HepG2 (cell line): ENCODE results near the gene B9D2. TPM values are rescaled to one million over a fixed set of nuclear protein-coding genes. Genes with fewer than 3 reads are reported as not detected.

Source experiments
- ARID4A ChIP-seq: sonication (generic); formaldehyde crosslinking; IDR thresholded peaks from 2 replicates; pipeline ENCODE4 v1.5.0; 2020; ENCODE audit warnings: mild to moderate bottlenecking, missing genetic modification reagents, borderline replicate concordance
- CENPT ChIP-seq: sonication (generic); formaldehyde crosslinking; IDR thresholded peaks from 2 replicates; pipeline ENCODE4 v1.8.0; 2022; ENCODE audit warnings: low read depth, mild to moderate bottlenecking, moderate library complexity, missing genetic modification reagents
- ELF4 ChIP-seq: sonication (generic); formaldehyde crosslinking; IDR thresholded peaks from 2 replicates; pipeline ENCODE4 v1.5.0; 2020; ENCODE audit warnings: missing genetic modification reagents, mild to moderate bottlenecking, moderate library complexity, borderline replicate concordance
- FOXA1 ChIP-seq, 2 experiments: fragments of 450-650 bp in 1 of 2; sonication (generic) in 1 of 2; formaldehyde crosslinking in 1 of 2; IDR thresholded peaks; 2 replicates each; pipeline versions ENCODE4 v1.4.0 to v1.6.1; 2016 to 2020; ENCODE audit warnings: missing genetic modification reagents in 1 of 2
- JUN ChIP-seq: sonication (generic); formaldehyde crosslinking; IDR thresholded peaks from 2 replicates; pipeline ENCODE4 v1.4.0; 2020; ENCODE audit warnings: mild to moderate bottlenecking, missing genetic modification reagents
- SAP130 ChIP-seq: IDR thresholded peaks from 2 replicates; pipeline ENCODE4 v1.6.1; 2016; ENCODE audit warnings: low read depth
- TFE3 ChIP-seq: IDR thresholded peaks from 2 replicates; pipeline ENCODE4 v1.6.1; 2016
- ZFP36 ChIP-seq: fragments of 150-350 bp; IDR thresholded peaks from 2 replicates; pipeline ENCODE4 v1.6.1; 2018; ENCODE audit warnings: borderline replicate concordance, low read length, low read depth; ENCODE audit not compliant: partially characterized antibody
- ZNF12 ChIP-seq: sonication (generic); formaldehyde crosslinking; IDR thresholded peaks from 2 replicates; pipeline ENCODE4 v1.5.0; 2020; ENCODE audit warnings: missing genetic modification reagents
- ZNF143 ChIP-seq: sonication (generic); formaldehyde crosslinking; IDR thresholded peaks from 2 replicates; pipeline ENCODE4 v1.4.0; 2020; ENCODE audit warnings: missing genetic modification reagents
- ZNF335 ChIP-seq: sonication (generic); formaldehyde crosslinking; IDR thresholded peaks from 2 replicates; pipeline ENCODE4 v1.4.0; 2020; ENCODE audit warnings: missing genetic modification reagents
- ZNF350 ChIP-seq: sonication (generic); formaldehyde crosslinking; IDR thresholded peaks from 2 replicates; pipeline ENCODE4 v1.4.0; 2020; ENCODE audit warnings: mild to moderate bottlenecking, low read depth, missing genetic modification reagents, borderline replicate concordance
- ZNF546 ChIP-seq: sonication (generic); formaldehyde crosslinking; conservative IDR thresholded peaks from 2 replicates; pipeline ENCODE4 v1.8.1; 2023; ENCODE audit warnings: mild to moderate bottlenecking, missing genetic modification reagents
- ZNF773 ChIP-seq: sonication (generic); formaldehyde crosslinking; IDR thresholded peaks from 2 replicates; pipeline ENCODE4 v1.4.0; 2020; ENCODE audit warnings: missing genetic modification reagents, borderline replicate concordance
- ZNF878 ChIP-seq: sonication (generic); formaldehyde crosslinking; IDR thresholded peaks from 2 replicates; pipeline ENCODE4 v1.8.1; 2023; ENCODE audit warnings: mild to moderate bottlenecking, missing genetic modification reagents, moderate library complexity
- polyA plus RNA-seq, 8 experiments: library from polyadenylated mRNA; depleted of rRNA in 3 of 8; stranded (reverse) in 7 of 8; unstranded in 1 of 8; fragments of >200 nt; fragmentation: Illumina TruSeq in 4 of 8; extraction: Trizol in 4 of 8; gene quantifications; 2 replicates each; pipeline versions ENCODE4 v1.2.1 to v1.2.3, GENCODE V29; 2011 to 2016; ENCODE audit warnings: low read depth in 4 of 8, missing spikeins in 1 of 8, mixed read lengths in 1 of 8; ENCODE audit not compliant: insufficient read depth in 1 of 8
- total RNA-seq, 5 experiments: library from RNA; depleted of rRNA; stranded (reverse); fragments of >200 nt; fragmentation: Illumina TruSeq; extraction: Trizol; gene quantifications; 2 replicates each; pipeline ENCODE4 v1.2.3, GENCODE V29; 2016; ENCODE audit warnings: low read depth in 1 of 5
- TF ChIP-seq, protein P1 (sequence below): sonication (generic); formaldehyde crosslinking; IDR thresholded peaks from 2 replicates; pipeline ENCODE4 v1.5.1; 2020; ENCODE audit warnings: mild to moderate bottlenecking, missing genetic modification reagents, borderline replicate concordance
- TF ChIP-seq, protein P2 (sequence below): IDR thresholded peaks from 2 replicates; pipeline ENCODE4 v1.6.1; 2016; ENCODE audit warnings: low read depth

B9D2 gene
- total and polyA plus RNA-seq, 2 of the 13 experiments (the other 11 are each of a cell fraction or from before 2014, with no cell fraction given) = 3.1 to 4.4 TPM

DNA sequence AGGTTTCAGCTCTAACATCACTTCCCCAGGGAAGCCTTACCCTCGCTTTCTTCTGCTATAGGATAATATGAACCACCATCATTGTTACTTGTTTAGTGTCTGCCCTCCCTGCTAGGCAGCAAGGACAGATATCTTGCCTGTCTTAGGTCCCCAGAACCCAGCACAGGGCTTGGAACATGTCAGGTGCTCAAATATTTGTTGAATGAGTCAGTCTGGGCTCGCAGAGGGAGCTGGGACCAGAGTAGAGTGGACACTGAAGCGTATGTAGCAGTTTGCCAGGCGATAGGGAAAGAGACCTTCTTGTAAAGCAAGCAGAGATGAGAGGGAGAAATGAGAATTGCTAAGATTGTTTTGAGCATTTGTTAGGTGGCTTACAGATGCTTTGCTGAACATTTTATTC is 45.3 kb upstream of the B9D2 start (continued):
- TF ChIP-seq, protein P1, sequence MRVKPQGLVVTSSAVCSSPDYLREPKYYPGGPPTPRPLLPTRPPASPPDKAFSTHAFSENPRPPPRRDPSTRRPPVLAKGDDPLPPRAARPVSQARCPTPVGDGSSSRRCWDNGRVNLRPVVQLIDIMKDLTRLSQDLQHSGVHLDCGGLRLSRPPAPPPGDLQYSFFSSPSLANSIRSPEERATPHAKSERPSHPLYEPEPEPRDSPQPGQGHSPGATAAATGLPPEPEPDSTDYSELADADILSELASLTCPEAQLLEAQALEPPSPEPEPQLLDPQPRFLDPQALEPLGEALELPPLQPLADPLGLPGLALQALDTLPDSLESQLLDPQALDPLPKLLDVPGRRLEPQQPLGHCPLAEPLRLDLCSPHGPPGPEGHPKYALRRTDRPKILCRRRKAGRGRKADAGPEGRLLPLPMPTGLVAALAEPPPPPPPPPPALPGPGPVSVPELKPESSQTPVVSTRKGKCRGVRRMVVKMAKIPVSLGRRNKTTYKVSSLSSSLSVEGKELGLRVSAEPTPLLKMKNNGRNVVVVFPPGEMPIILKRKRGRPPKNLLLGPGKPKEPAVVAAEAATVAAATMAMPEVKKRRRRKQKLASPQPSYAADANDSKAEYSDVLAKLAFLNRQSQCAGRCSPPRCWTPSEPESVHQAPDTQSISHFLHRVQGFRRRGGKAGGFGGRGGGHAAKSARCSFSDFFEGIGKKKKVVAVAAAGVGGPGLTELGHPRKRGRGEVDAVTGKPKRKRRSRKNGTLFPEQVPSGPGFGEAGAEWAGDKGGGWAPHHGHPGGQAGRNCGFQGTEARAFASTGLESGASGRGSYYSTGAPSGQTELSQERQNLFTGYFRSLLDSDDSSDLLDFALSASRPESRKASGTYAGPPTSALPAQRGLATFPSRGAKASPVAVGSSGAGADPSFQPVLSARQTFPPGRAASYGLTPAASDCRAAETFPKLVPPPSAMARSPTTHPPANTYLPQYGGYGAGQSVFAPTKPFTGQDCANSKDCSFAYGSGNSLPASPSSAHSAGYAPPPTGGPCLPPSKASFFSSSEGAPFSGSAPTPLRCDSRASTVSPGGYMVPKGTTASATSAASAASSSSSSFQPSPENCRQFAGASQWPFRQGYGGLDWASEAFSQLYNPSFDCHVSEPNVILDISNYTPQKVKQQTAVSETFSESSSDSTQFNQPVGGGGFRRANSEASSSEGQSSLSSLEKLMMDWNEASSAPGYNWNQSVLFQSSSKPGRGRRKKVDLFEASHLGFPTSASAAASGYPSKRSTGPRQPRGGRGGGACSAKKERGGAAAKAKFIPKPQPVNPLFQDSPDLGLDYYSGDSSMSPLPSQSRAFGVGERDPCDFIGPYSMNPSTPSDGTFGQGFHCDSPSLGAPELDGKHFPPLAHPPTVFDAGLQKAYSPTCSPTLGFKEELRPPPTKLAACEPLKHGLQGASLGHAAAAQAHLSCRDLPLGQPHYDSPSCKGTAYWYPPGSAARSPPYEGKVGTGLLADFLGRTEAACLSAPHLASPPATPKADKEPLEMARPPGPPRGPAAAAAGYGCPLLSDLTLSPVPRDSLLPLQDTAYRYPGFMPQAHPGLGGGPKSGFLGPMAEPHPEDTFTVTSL (CRISPR knock-in tag) = peak; percentile 24; the same call in 1 of the 2 replicates
- TF ChIP-seq ZNF335 (CRISPR knock-in tag) (peak; percentile 94), ZNF773 (CRISPR knock-in tag) (no peak), JUN (CRISPR knock-in tag) (peak; percentile 88), CENPT (CRISPR knock-in tag) (no peak), TFE3 (CRISPR knock-in tag) (peak; percentile 84), ZNF350 (CRISPR knock-in tag) (peak; percentile 21; the same call in 1 of the 2 replicates), SAP130 (CRISPR knock-in tag) (peak; percentile 81), FOXA1 (IDR thresholded peaks at IDR 0.05) (no peak), FOXA1 (CRISPR knock-in tag; IDR thresholded peaks at IDR 0.05) (peak; percentile 43; the same call in 1 of the 2 replicates), ZNF878 (CRISPR knock-in tag) (0 out of 2 replicates have a peak, but pooled peaks have one; percentile 41), ZNF546 (no peak), ZFP36 (no peak), ZNF143 (CRISPR knock-in tag) (peak; percentile 77), ELF4 (CRISPR knock-in tag) (no peak), ARID4A (CRISPR knock-in tag) (peak; percentile 24; the same call in 1 of the 2 replicates), ZNF12 (CRISPR knock-in tag) (peak; percentile 94)
- TF ChIP-seq, protein P2, sequence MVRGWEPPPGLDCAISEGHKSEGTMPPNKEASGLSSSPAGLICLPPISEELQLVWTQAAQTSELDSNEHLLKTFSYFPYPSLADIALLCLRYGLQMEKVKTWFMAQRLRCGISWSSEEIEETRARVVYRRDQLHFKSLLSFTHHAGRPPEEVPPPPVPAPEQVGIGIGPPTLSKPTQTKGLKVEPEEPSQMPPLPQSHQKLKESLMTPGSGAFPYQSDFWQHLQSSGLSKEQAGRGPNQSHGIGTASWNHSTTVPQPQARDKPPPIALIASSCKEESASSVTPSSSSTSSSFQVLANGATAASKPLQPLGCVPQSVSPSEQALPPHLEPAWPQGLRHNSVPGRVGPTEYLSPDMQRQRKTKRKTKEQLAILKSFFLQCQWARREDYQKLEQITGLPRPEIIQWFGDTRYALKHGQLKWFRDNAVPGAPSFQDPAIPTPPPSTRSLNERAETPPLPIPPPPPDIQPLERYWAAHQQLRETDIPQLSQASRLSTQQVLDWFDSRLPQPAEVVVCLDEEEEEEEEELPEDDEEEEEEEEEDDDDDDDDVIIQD (CRISPR knock-in tag) = 0 out of 2 replicates have a peak, but pooled peaks have one; percentile 12
